HepG2 (cell line): Measurements from ENCODE around the gene ARL16. TPM values are rescaled to one million over a fixed set of nuclear protein-coding genes. Genes with fewer than 3 reads are reported as not detected.

Experiments used
- HHEX ChIP-seq: IDR thresholded peaks from 2 replicates; pipeline ENCODE4 v1.6.1; 2016; ENCODE audit warnings: control low read depth
- HNRNPUL1 ChIP-seq: fragments of 200-400 bp; formaldehyde crosslinking; IDR thresholded peaks from 2 replicates; pipeline ENCODE4 v1.6.1; 2017; ENCODE audit warnings: low read depth, mild to moderate bottlenecking, low read length, moderate library complexity
- NAIF1 ChIP-seq: sonication (generic); formaldehyde crosslinking; IDR thresholded peaks from 2 replicates; pipeline ENCODE4 v1.5.0; 2020; ENCODE audit warnings: mild to moderate bottlenecking, missing genetic modification reagents, borderline replicate concordance
- ZFX ChIP-seq: sonication (generic); formaldehyde crosslinking; IDR thresholded peaks from 2 replicates; pipeline ENCODE4 v1.4.0; 2020; ENCODE audit warnings: mild to moderate bottlenecking, low read depth, missing genetic modification reagents, moderate library complexity
- ZNF546 ChIP-seq: sonication (generic); formaldehyde crosslinking; conservative IDR thresholded peaks from 2 replicates; pipeline ENCODE4 v1.8.1; 2023; ENCODE audit warnings: mild to moderate bottlenecking, missing genetic modification reagents
- ZNF772 ChIP-seq: sonication (generic); formaldehyde crosslinking; IDR thresholded peaks from 2 replicates; pipeline ENCODE4 v1.5.0; 2020; ENCODE audit warnings: mild to moderate bottlenecking, missing genetic modification reagents
- polyA plus RNA-seq, 8 experiments: library from polyadenylated mRNA; depleted of rRNA in 3 of 8; stranded (reverse) in 7 of 8; unstranded in 1 of 8; fragments of >200 nt; fragmentation: Illumina TruSeq in 4 of 8; extraction: Trizol in 4 of 8; gene quantifications; 2 replicates each; pipeline versions ENCODE4 v1.2.1 to v1.2.3, GENCODE V29; 2011 to 2016; ENCODE audit warnings: low read depth in 4 of 8, missing spikeins in 1 of 8, mixed read lengths in 1 of 8; ENCODE audit not compliant: insufficient read depth in 1 of 8
- total RNA-seq, 5 experiments: library from RNA; depleted of rRNA; stranded (reverse); fragments of >200 nt; fragmentation: Illumina TruSeq; extraction: Trizol; gene quantifications; 2 replicates each; pipeline ENCODE4 v1.2.3, GENCODE V29; 2016; ENCODE audit warnings: low read depth in 1 of 5
- TF ChIP-seq, protein P1 (sequence below), 2 experiments: sonication (generic) in 1 of 2; formaldehyde crosslinking in 1 of 2; IDR thresholded peaks; 2 replicates each; pipeline versions ENCODE4 v1.6.1 to v1.9.0; 2014 to 2022; ENCODE audit warnings: antibody characterized with exemption in 1 of 2, borderline replicate concordance in 1 of 2, inconsistent platforms in 1 of 2, low read depth in 1 of 2, missing genetic modification reagents in 1 of 2
- TF ChIP-seq, protein P2 (sequence below): sonication (generic); formaldehyde crosslinking; IDR thresholded peaks from 2 replicates; pipeline ENCODE4 v1.8.1; 2023; ENCODE audit warnings: mild to moderate bottlenecking, missing genetic modification reagents
- TF ChIP-seq, protein P3 (sequence below): sonication (generic); formaldehyde crosslinking; IDR thresholded peaks from 2 replicates; pipeline ENCODE4 v1.4.0; 2020; ENCODE audit warnings: missing genetic modification reagents, borderline replicate concordance

ARL16 gene
- total and polyA plus RNA-seq, 2 of the 13 experiments (the other 11 are each of a cell fraction or from before 2014, with no cell fraction given), result 20.8 to 30.8 TPM

DNA sequence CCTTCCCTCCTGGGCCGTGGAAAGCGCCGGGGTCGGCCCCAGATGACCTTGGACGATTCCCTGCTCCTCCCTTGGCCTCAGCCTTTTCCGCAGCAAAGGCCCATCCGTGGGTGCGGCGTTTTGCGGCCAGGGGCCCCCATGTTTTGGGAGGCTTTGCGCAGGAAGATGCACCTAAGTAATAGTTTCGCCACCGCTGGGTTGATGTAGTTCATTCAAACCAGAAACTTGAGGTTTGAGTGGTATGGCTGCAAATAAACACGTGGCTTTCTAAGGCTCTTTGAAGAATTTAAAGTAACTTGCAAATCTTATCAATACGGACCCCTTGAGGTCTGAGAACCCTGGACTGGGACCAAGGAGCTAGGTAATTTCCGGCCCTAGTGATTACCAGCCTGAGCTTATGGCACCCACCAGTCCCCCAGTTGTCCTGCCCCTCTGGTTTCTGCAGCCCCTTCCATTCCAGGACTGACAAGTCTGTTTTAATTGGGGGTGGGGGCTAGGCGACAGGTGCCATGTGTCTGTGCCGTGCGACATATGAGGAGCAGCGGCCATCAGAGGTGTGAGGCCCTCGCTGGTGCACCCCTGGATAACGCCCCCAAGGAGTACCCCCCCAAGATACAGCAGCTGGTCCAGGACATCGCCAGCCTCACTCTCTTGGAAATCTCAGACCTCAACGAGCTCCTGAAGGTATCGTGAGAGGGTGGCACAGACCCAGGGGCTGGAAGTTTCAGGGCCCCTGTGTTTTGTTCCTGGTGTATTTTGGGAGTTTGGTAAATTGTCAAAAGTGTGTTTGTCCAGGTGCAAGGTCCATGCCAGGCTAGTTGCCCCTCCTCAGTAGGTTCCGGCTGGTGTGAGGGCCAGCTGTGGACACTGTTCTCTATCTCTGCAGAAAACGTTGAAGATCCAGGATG is 20.4 kb upstream of the ARL16 start (continued):
- TF ChIP-seq, protein P1, sequence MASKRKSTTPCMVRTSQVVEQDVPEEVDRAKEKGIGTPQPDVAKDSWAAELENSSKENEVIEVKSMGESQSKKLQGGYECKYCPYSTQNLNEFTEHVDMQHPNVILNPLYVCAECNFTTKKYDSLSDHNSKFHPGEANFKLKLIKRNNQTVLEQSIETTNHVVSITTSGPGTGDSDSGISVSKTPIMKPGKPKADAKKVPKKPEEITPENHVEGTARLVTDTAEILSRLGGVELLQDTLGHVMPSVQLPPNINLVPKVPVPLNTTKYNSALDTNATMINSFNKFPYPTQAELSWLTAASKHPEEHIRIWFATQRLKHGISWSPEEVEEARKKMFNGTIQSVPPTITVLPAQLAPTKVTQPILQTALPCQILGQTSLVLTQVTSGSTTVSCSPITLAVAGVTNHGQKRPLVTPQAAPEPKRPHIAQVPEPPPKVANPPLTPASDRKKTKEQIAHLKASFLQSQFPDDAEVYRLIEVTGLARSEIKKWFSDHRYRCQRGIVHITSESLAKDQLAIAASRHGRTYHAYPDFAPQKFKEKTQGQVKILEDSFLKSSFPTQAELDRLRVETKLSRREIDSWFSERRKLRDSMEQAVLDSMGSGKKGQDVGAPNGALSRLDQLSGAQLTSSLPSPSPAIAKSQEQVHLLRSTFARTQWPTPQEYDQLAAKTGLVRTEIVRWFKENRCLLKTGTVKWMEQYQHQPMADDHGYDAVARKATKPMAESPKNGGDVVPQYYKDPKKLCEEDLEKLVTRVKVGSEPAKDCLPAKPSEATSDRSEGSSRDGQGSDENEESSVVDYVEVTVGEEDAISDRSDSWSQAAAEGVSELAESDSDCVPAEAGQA (IDR thresholded peaks at IDR 0.05; ENCODE audit: low read depth), result no peak
- TF ChIP-seq, protein P1 (CRISPR knock-in tag; IDR thresholded peaks at IDR 0.05; ENCODE audit: borderline replicate concordance), result peak; percentile 13; the same call in 1 of the 2 replicates
- TF ChIP-seq, protein P2, sequence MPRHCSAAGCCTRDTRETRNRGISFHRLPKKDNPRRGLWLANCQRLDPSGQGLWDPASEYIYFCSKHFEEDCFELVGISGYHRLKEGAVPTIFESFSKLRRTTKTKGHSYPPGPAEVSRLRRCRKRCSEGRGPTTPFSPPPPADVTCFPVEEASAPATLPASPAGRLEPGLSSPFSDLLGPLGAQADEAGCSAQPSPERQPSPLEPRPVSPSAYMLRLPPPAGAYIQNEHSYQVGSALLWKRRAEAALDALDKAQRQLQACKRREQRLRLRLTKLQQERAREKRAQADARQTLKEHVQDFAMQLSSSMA (CRISPR knock-in tag), result peak; percentile 43; the same call in 1 of the 2 replicates
- TF ChIP-seq NAIF1 (CRISPR knock-in tag) (no peak), HNRNPUL1 (no peak), ZNF546 (CRISPR knock-in tag) (no peak), ZNF772 (CRISPR knock-in tag) (no peak), ZFX (CRISPR knock-in tag) (no peak), HHEX (no peak)
- TF ChIP-seq, protein P3, sequence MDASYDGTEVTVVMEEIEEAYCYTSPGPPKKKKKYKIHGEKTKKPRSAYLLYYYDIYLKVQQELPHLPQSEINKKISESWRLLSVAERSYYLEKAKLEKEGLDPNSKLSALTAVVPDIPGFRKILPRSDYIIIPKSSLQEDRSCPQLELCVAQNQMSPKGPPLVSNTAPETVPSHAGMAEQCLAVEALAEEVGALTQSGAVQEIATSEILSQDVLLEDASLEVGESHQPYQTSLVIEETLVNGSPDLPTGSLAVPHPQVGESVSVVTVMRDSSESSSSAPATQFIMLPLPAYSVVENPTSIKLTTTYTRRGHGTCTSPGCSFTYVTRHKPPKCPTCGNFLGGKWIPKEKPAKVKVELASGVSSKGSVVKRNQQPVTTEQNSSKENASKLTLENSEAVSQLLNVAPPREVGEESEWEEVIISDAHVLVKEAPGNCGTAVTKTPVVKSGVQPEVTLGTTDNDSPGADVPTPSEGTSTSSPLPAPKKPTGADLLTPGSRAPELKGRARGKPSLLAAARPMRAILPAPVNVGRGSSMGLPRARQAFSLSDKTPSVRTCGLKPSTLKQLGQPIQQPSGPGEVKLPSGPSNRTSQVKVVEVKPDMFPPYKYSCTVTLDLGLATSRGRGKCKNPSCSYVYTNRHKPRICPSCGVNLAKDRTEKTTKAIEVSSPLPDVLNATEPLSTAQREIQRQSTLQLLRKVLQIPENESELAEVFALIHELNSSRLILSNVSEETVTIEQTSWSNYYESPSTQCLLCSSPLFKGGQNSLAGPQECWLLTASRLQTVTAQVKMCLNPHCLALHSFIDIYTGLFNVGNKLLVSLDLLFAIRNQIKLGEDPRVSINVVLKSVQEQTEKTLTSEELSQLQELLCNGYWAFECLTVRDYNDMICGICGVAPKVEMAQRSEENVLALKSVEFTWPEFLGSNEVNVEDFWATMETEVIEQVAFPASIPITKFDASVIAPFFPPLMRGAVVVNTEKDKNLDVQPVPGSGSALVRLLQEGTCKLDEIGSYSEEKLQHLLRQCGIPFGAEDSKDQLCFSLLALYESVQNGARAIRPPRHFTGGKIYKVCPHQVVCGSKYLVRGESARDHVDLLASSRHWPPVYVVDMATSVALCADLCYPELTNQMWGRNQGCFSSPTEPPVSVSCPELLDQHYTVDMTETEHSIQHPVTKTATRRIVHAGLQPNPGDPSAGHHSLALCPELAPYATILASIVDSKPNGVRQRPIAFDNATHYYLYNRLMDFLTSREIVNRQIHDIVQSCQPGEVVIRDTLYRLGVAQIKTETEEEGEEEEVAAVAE (CRISPR knock-in tag), result no peak
